GM21390 (cell line): Measurements from ENCODE around the gene HSPA13.
"Not testable (repeated sequence)": the region's sequence is repeated elsewhere in the genome, so short reads cannot be mapped to it uniquely, and the experiment has no call there.

Source experiments
- ATAC-seq: cut with Tn5 transposase; IDR thresholded peaks from one replicate; pipeline ENCODE4 v1.9.1; 2021; ENCODE audit not compliant: unreplicated experiment

HSPA13 gene, protein sequence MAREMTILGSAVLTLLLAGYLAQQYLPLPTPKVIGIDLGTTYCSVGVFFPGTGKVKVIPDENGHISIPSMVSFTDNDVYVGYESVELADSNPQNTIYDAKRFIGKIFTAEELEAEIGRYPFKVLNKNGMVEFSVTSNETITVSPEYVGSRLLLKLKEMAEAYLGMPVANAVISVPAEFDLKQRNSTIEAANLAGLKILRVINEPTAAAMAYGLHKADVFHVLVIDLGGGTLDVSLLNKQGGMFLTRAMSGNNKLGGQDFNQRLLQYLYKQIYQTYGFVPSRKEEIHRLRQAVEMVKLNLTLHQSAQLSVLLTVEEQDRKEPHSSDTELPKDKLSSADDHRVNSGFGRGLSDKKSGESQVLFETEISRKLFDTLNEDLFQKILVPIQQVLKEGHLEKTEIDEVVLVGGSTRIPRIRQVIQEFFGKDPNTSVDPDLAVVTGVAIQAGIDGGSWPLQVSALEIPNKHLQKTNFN

DNA sequence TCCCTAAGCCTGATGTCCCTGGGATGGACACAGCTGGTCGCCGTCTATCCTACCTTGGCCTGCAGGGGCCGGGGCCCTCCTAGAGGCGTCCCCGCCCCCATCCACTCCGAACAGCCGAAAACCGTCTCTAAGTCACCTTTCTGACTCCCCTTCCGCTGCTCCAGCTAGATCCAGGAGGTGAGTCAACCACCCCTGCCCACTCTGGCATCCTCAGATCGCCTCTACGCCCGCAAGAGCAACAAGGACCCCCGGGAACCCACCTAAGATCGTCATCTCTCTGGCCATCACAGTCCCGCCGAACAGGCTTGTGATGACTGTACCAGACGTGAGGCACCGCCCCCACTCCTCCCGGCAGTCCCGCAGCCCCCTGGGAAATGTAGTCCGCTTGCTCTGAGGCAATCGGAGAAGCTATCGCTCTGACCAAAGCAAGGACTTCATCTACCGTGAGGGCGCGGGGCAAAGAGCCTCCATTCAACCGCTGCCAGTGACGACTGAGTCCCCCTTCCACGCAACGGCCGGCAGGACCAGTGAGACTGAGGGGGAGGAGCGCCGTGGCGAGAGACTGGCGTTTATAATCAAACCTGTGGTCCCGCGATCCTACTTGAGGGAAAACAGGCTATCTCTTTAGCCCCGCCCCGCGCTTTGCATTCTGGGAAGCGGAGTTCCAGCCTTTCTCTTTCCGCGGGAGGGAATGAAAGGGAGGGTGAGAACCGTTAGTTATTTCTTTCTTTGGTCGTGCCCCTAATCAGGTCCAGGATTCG is at the start of gene HSPA13:
HSPA13 (minus strand) TSS at position 312 of the 761 bp plus-strand sequence; CDS start at position 285, 27 bp downstream.
- ATAC-seq = peak; percentile 97

DNA sequence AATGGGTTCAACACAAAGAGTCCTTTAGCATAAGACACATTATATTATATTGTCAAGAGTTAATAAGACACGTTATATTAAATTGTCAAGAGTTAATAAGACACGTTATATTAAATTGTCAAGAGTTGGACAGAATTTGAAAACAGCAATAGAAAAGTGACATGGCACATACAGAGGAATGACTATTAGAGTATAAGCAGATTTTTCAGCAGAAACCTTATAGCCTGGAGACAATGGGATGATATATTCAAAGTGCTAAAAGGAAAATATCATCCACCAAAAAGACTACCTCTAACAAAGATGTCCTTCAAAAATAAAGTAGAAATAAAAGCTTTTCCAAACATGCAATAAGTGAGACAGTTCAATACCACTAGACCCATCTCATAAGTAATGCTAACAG is 36.0 kb upstream of the HSPA13 start:
- no peak for ATAC-seq

DNA sequence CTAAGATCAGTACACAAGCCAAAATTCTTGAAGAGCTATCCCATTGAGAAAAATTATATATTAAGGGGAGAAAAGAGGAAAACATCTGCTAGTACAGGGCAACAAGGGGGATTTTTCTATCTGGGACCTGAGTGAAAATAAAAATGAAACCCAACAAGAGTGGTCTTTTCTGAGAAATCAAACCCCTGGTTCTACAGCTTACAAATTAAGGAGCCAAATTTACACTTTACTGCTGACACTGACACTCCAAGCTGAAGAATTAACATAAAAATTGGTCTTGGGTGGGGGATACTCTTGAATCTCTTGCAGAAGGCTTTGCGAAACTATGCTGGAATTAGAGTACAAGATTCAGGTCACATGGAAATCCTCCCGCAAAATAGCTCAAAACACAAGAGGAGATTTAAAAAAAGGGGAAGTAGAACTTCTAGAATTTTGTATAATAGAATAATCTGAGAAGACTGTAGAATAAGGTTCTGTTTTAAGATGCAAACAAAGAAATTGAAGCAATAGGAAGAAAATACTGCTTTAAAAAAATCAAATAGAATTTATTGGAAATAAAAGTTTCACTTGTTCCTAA is 32.1 kb upstream of the HSPA13 start:
- ATAC-seq = no peak

DNA sequence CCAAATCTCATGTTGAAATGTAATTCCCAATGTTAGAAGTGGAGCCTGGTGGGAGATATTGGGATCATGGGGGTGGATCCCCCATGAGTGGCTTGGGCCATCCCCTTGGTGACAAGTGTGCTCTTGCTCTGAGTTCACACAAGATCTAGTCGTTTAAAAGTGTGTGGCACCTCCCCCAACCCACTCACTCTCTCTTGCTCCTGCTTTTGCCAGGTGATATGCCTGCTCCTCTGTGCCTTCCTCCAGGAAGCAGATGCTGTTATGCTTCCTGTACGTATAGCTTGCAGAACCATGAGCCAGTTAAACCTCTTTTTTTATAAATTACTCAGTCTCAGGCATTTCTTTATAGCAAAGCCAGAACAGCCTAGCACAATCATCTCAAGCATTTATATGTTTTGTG is 23.0 kb upstream of the HSPA13 start:
- ATAC-seq = no peak

DNA sequence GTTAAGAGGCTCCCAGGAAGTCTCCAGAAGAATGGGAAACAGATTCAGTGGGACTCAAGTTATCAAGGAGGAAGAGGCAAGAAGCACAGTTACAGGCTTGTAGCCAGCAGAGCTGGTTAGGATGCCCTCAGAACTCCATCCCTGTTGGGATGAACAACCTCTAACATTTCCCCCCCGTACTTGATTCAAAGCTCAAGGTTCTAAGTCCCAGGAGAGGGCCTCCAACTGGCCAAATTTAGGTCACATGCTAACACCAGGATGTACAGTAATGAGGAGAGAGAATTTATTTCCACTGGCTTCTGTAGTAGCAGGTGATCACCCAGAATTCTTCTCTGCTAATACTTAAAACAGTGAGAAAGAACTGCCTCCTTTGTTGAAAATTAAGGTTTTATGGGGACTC is 22.3 kb upstream of the HSPA13 start:
- ATAC-seq = no peak

DNA sequence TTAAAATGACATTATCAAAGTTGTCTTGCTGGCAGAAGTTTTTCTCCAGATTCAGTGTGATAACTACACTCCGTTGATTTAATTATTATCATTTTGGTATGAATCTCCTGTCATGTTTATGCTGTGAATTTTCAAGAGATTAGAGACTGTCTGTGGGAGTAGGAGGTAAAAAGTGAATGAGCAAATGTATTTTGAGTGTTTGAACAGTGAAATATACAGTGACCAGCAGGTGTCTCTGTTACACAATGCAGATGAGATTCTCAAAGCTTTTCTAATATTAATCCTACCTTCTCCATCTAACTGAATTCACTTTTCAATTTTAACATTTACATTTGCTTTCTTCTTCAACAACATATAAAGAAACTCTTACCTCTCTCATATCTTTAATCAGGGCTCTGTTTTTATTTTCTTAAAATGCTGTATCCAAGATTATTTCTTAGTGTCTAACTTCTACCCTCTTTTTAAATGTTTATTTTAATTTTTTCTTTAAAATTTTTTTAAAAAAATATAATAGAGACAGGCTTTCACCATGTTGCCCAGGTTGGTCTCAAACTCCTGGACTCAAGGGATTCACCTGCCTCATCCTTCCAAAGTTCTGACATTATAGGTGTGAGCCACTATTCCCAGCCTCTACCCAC is 20.9 kb upstream of the HSPA13 start:
- ATAC-seq = no peak

DNA sequence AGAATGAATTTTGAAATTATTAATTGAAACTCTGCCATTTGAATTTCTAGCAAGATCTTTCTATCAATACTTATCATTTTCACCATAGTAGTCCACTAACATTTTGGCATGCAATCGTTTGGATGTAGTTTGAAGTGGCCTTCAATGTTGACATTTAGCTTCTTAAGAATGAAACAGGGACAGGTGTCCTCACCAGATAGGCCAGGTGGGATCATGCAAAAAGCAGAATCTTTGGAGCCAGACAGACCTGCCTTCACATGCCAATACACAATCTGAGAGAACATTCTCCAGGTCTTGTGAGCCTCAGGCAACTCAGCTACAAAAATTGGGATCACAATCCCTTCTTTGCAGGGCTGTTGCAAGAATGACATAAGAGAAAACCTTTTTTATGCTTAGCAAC is 18.3 kb upstream of the HSPA13 start:
- ATAC-seq = no peak

DNA sequence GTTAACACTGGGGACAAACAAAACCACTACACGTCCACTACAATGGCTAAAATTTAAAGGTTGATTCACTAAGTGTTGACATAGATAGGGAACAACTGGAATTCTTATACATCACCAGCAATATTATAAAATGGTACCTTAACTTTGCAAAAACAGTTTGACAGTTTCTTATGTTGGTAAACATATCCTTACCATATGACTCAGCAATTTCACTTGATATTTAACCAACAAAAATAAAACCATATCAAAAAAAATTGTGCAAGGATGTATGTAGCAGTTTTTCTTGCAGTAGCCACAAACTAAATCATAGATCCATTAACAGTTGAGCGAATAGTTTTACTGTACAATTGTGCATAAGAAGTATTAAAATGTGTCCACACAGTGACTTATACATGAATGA is 5.3 kb upstream of the HSPA13 start:
- ATAC-seq = no peak

DNA sequence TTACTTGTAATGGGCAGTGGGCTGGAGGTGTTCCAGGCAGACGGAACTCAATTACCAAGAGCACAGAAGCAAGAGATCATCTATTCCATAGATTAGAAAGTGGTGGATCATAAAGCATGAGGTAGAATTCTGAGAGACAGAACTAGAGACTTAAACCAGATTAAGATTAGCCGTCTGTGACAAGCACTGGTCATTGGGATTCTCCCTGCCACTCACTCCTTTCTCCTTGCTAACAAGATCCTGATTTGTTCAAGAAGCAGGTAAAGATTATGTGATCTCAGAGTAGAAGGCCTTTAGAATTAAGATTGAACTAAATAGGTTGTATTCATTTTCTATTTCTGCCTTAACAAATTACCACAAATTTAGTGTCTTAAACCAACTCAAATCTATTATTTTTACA is 1.5 kb upstream of the HSPA13 start:
- ATAC-seq = no peak

DNA sequence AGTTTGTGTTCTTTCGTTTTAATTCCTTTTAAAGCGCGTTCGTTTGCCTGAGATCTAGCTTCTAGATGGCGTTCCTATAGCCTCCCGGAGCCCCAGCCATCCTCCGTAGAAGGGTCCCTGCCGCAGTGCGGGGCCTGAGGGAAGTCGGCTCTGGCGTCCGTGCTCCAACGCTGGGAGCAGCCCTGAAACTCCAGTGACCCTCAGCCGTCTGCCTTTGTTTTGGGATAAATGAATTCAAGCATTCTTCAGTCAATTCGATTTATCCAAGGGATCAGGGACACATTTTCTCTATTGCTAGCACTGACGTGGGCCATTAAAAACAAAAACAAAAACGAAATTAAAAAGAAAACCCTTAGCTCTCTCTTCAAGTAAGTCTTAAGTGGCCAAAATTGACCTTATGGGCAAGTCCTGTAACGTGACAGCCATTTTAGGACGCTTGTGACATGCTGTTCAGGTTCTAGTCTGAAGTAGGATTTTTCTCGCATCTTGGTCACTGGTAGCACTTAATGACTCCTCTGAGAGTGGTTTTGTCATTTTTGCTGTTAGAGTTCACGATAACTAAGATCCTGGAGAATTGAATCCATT is 742 bp upstream of the HSPA13 start:
- peak; percentile 31 for ATAC-seq

DNA sequence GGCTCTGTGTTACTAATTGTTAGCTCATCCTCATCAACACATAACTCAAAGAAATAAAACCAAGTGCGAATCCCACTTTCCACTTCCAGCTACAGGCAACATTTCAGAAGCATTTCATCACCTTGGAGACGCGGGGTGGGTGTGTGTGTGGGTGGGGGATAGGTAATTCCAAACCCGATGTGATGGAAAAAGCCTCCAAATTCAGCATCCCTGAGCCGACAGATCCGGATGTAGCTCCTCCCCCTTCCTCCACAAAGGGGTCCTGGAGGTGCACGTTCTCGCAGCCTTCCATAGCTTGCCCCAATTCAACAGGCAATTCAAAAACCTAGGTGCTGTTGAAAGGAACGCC is 486 bp downstream of the HSPA13 start:
- ATAC-seq = peak; percentile 9

DNA sequence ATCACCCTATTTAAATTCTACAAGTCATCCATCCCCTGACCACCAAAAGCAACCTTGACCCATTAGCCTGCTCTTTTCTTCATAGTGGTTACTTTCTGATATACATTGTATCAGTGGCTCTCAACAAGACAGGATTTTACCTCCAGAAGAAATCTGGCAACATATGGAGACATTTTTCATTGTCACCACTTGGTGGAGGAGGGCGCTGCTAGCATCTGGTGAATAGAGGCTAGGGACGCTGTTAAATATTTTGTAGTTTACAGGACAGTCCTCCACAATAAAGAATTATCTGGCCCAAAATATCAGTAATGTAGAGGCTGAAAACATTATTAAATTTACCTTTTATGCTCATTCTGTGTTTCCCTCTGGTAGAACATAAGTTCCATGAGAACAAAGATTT is 6.1 kb downstream of the HSPA13 start:
- ATAC-seq = no peak

DNA sequence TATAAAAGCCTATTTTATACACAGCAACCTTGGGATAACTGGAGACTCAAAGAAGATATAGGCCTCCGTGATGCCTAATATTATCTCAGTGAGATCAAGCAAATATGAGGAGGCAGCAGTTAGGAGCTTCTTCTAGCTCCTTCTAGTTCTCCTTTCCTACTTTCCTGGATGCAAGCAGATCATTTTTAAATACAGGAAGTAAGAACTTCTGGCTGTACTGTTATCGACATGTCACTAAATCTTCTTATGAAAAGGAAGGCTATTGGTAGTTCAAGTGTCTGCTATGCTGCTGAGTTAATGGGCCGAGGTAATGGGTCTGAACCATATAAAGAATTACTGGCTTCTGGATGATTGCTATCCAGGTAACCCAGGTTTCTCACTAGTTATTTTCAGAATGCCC is 15.9 kb downstream of the HSPA13 start:
- no peak for ATAC-seq

DNA sequence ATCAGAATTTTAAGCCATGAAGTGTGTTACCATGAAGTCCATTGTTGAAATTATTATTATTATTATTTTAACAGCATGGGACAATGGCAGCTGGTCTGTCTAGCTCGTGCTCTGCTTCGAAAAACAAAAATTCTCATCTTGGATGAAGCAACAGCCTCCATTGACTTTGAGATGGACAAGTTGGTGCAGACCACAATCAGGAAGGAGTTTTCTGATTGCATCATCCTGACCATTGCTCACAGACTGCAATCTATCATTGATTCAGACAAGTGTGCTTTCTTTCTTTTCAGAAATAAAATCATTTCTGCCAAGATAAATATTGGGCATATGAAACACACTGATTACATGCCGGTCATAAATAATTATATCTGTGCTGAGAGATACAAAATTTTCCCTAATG is 21.0 kb downstream of the HSPA13 start:
- ATAC-seq = no peak

DNA sequence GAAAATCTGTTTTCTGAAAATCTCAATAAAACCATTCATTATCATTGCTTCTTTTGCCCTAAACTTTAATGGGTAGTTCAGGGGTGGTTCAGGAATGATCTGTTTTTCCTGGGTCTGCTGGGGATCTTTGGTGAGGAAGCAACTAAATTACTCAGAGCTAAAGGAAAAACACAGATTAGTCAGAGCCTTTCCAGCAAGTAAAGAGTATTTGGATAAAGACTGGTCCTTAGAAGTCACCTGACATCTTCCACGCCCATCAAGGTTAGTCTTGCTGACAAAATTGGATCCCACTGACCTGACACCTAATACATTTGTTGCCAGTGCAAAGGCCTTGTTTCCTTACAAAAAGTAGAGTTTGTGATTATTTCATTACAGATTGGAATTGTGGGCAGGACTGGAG is 24.2 kb downstream of the HSPA13 start:
- ATAC-seq = no peak

DNA sequence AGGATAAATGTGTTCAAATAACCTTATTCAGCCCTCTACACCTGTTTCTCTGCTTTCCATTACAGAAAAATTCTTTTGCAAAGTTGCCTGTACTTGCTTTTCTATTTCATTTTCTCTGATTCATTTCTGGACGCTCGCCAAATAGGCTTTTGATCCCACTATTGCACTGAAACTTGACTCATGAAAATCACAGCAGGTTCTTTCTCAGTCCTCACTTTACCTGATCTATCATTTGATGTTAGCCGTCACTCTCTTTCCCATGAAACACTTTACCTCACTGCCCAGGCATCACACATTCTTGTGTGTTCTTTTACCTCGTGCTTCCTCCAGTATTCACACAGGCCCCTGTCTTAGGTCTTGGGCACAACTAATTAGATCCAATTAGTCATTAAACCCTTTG is 26.2 kb downstream of the HSPA13 start:
- no peak for ATAC-seq

DNA sequence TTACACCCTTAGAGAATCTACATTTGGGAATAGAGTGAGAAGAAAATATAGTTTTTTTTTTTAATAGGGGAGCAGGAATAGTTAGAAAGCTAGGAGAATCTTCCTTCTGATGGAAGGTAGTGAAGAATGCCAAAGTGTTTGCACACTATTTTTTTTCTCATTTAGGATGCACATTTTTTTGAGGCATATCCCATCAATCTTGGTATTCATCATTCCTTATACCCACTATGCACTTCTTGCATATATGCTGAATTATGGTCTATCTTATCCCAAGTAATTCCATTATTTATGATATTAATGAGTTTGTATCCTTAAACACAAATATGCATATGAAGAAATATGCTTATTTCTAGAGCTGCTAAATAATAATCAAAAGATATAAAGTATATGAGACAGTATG is 28.4 kb downstream of the HSPA13 start:
- ATAC-seq = no peak

DNA sequence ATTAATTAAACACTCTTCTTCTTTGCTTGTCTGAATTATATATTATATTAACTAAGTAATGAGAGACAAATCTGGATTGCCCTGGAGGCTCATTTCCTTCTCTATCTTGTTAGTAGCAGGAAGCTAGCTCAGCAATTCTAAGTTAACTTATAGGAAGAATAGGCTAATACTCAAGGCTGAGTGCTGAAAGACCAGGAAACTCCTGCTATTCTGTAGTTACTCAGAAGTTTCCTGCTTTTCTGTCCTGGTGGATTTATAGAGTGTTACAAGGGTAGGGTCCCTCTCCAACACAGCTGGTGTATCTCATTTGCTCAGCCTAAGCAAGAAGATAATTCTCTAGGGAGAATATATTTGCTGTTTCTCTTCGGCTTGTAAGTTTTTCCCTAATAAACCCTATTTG is 29.2 kb downstream of the HSPA13 start:
- no peak for ATAC-seq

DNA sequence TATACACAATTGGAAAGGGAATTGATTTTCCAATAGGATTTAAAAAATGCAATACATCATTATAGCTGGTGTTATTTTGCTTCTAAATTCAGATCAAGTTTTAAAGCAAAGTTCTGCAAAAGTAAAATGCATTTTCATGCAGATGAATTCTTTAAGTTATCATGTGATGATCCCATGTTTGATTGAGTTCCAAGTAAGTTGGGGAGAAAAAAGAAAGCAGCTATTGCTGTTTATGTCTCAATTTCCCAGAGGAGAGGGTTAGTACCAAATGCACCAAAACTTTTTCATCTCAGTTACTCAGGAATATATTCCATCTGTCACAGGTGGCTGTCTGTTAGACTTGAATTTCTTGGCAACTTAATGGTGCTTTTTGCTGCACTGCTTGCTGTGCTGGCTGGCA is 29.7 kb downstream of the HSPA13 start:
- no peak for ATAC-seq

DNA sequence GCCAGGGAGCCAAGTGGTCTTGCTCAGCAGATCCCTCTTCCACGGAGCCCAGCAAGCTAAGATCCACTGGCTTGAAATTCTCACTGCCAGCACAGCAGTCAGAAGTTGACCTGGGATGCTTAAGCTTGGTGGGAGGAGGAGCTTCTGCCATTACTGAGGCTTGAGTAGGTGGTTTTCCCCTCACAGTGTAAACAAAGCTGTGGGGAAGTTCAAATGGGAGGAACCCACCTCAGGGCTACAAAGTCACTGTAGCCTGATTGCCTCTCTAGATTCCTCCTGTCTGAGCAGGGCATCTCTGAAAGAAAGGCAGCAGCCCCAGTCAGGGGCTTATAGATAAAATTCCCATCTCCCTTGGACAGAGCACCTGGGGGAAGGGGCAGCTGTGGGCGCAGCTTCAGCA is 55.6 kb downstream of the HSPA13 start:
- not testable (repeated sequence) for ATAC-seq

DNA sequence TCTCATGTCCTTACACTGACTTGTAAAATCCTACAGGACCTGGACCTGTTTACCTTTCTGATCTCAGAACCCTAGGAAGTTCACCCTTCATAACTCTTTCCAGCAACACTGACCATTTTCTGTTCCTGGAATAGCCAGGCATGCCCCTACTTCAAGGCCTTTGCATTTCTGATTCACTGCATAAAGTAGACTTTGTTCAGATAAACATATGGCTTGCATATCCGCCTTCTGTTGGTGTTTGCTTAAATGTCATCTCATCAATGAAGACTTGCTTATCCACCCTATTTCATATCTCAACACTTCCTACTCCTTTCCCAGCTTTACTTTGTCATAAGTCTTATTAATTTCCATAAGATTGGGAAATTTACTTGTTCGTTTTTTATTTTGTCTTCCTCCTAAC is 57.4 kb downstream of the HSPA13 start:
- no peak for ATAC-seq
